ENCODE data around the gene CDH22.

Gene CDH22

DNA sequence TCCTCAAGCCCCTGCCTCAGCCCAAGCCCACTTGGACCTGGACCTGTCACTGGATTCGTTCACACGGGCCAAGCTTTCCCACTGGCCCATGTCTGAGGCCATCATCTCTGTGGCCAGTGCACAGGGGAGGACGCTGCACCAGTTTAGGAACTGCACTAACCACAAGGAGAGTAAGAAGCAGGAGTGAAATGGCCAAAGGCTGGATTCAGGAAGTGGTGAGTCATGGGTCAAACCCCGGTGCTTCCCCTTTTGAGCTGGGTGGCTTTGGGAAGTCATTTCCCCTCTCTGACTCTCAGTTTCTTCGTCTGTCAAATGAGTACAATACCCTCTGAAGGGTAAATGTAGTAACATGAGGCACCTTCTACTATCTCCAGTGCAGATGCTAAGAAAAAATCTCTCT lies 102.3 kb downstream of the CDH22 start:
- Histone ChIP-seq H3K79me2 (ENCODE audit: low read length) (no peaks in the 10 kb centered on the region), H3K4me3 (ENCODE audit: low read length) (peak overlapping the region; percentile 58), H3K9me3 (ENCODE audit: insufficient read depth, low read length) (no peaks in the 10 kb centered on the region), H3K27ac (ENCODE audit: low read length) (peak overlapping the region; percentile 83), H3K9ac (ENCODE audit: low read length) (peak overlapping the region; percentile 62; the same call in 1 of the 2 replicates), H3K36me3 (replicated peaks; ENCODE audit: low read depth, low read length) (no peaks in the 10 kb centered on the region), H3K4me1 (ENCODE audit: low read length) (peaks cover 77% of the 10 kb centered on the region), H2AFZ (ENCODE audit: low read depth, low read length) (no peak overlapping the region), H3K27me3 (ENCODE audit: low read depth, low read length) (no peaks in the 10 kb centered on the region), H3K4me2 (ENCODE audit: low read length) (peak overlapping the region; percentile 86), H4K20me1 (ENCODE audit: insufficient read depth, low read length) (no peaks in the 10 kb centered on the region)
- TF ChIP-seq EZH2phosphoT487 (IDR thresholded peaks at IDR 0.05; ENCODE audit: low read depth) = no peak

DNA sequence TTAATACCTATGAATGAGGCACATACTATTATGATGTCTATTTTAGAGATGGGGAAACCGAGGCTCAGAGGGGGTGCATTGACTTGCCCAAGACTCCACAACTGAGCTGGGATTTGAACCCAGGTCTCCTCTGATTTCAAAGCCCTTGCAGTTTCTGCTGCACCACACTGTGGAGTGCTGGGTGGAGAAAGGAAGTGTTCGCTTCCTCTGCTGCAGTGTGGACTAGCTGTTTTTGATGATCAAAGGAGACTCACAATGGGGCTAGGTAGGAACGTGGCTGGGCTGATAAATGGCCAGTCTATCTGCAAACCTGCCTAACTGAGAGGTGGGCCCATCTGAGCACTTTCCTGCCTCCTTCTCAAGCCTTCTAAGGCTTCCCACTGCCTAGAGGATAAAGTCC lies 102.9 kb downstream of the CDH22 start:
- Histone ChIP-seq H3K27ac (ENCODE audit: low read length) (peak overlapping the region; percentile 83), H3K9ac (ENCODE audit: low read length) (peak overlapping the region; percentile 56; the same call in 1 of the 2 replicates), H3K36me3 (replicated peaks; ENCODE audit: low read depth, low read length) (no peaks in the 10 kb centered on the region), H3K4me2 (ENCODE audit: low read length) (peak overlapping the region; percentile 86), H3K9me3 (ENCODE audit: insufficient read depth, low read length) (no peaks in the 10 kb centered on the region), H3K79me2 (ENCODE audit: low read length) (no peaks in the 10 kb centered on the region), H3K4me3 (ENCODE audit: low read length) (peak overlapping the region; percentile 58; the same call in 1 of the 2 replicates), H3K4me1 (ENCODE audit: low read length) (peaks cover 78% of the 10 kb centered on the region), H4K20me1 (ENCODE audit: insufficient read depth, low read length) (no peaks in the 10 kb centered on the region), H2AFZ (ENCODE audit: low read depth, low read length) (no peak overlapping the region), H3K27me3 (ENCODE audit: low read depth, low read length) (no peaks in the 10 kb centered on the region)
- TF ChIP-seq EZH2phosphoT487 (IDR thresholded peaks at IDR 0.05; ENCODE audit: low read depth) = no peak
- TF ChIP-seq, protein P1, sequence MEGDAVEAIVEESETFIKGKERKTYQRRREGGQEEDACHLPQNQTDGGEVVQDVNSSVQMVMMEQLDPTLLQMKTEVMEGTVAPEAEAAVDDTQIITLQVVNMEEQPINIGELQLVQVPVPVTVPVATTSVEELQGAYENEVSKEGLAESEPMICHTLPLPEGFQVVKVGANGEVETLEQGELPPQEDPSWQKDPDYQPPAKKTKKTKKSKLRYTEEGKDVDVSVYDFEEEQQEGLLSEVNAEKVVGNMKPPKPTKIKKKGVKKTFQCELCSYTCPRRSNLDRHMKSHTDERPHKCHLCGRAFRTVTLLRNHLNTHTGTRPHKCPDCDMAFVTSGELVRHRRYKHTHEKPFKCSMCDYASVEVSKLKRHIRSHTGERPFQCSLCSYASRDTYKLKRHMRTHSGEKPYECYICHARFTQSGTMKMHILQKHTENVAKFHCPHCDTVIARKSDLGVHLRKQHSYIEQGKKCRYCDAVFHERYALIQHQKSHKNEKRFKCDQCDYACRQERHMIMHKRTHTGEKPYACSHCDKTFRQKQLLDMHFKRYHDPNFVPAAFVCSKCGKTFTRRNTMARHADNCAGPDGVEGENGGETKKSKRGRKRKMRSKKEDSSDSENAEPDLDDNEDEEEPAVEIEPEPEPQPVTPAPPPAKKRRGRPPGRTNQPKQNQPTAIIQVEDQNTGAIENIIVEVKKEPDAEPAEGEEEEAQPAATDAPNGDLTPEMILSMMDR (IDR thresholded peaks at IDR 0.05; ENCODE audit: low read depth, low read length) = no peak

DNA sequence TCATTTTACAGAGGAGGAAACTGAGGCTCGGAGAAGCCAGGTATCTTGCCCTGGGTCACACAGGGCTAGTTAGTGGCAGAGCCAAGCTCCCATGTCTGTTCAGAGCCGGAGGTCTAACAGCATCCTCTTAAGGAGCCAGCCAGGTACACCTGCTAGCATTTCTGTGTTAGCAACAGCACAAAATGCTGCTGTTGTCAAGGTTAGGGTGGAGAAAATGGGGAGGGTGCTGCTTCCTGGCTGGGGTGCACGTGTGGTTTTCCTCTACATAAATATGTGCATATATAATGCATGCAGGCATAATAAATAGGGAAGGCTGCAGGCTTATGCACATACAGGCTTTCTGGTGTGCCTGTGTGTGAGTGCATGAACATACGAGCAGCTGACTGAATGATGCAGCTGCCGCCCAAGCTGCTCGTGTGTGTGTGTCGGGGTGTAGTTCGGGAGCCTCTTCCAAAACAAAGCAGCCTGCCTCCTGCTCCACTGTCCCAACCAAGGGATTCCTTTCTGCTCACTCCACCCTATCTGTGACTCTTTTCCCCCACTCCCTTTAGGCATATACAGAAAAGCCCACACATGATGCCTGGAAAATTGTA lies 103.6 kb downstream of the CDH22 start:
- H3K9me3 ChIP-seq (ENCODE audit: insufficient read depth, low read length) = no peaks in the 10 kb centered on the region
- no peaks in the 10 kb centered on the region for H4K20me1 ChIP-seq (ENCODE audit: insufficient read depth, low read length)
- peaks cover 78% of the 10 kb centered on the region for H3K4me1 ChIP-seq (ENCODE audit: low read length)
- no peaks in the 10 kb centered on the region for H3K79me2 ChIP-seq (ENCODE audit: low read length)
- peak overlapping the region; percentile 58 for H3K4me3 ChIP-seq (ENCODE audit: low read length)
- peak overlapping the region; percentile 56; the same call in 1 of the 2 replicates for H3K9ac ChIP-seq (ENCODE audit: low read length)
- no peaks in the 10 kb centered on the region for H3K27me3 ChIP-seq (ENCODE audit: low read depth, low read length)
- H3K4me2 ChIP-seq (ENCODE audit: low read length) = peak overlapping the region; percentile 86
- TF ChIP-seq EZH2phosphoT487 (IDR thresholded peaks at IDR 0.05; ENCODE audit: low read depth) = no peak
- TF ChIP-seq, protein P1 (IDR thresholded peaks at IDR 0.05; ENCODE audit: low read depth, low read length) = no peak
- no peak overlapping the region for H2AFZ ChIP-seq (ENCODE audit: low read depth, low read length)
- peak overlapping the region; percentile 83 for H3K27ac ChIP-seq (ENCODE audit: low read length)
- no peaks in the 10 kb centered on the region for H3K36me3 ChIP-seq (replicated peaks; ENCODE audit: low read depth, low read length)

DNA sequence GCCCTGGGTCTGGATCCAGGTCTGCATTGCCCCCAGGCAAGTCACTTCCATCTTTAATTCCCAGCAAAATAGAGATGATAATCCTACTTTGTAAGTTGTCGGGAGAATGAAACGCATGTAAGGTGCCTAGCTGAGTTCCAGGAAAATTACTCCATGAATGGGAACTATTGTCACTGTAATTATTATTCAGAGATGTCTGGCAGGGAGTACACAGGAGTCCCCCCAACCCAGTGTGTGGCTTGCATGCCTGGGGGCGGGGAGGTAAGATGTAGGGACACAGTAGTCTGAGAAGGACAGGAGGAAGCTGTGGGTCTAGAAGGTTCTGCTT lies 104.8 kb downstream of the CDH22 start:
- H2AFZ ChIP-seq (ENCODE audit: low read depth, low read length) = no peak overlapping the region
- no peaks in the 10 kb centered on the region for H3K36me3 ChIP-seq (replicated peaks; ENCODE audit: low read depth, low read length)
- H3K27me3 ChIP-seq (ENCODE audit: low read depth, low read length) = no peaks in the 10 kb centered on the region
- no peaks in the 10 kb centered on the region for H4K20me1 ChIP-seq (ENCODE audit: insufficient read depth, low read length)
- peak overlapping the region; percentile 1; the same call in 1 of the 2 replicates for H3K4me3 ChIP-seq (ENCODE audit: low read length)
- H3K79me2 ChIP-seq (ENCODE audit: low read length) = no peaks in the 10 kb centered on the region
- peak overlapping the region; percentile 83 for H3K27ac ChIP-seq (ENCODE audit: low read length)
- H3K4me2 ChIP-seq (ENCODE audit: low read length) = peak overlapping the region; percentile 38
- TF ChIP-seq, protein P1 (IDR thresholded peaks at IDR 0.05; ENCODE audit: low read depth, low read length) = no peak
- no peak for TF ChIP-seq EZH2phosphoT487 (IDR thresholded peaks at IDR 0.05; ENCODE audit: low read depth)
- peaks cover 73% of the 10 kb centered on the region for H3K4me1 ChIP-seq (ENCODE audit: low read length)
- no peaks in the 10 kb centered on the region for H3K9me3 ChIP-seq (ENCODE audit: insufficient read depth, low read length)
- H3K9ac ChIP-seq (ENCODE audit: low read length) = peak overlapping the region; percentile 30; the same call in 1 of the 2 replicates
